GM18507 (cell line): Measurements from ENCODE around the gene GNG2.

Source experiments
- DNase-seq: peaks from one replicate; pipeline ENCODE4 v3.0.0; 2011; ENCODE audit warnings: low read depth; ENCODE audit not compliant: insufficient read length; ENCODE audit errors: extremely low spot score
- FAIRE-seq: peaks from 2 replicates; lab custom pipeline; 2011; peaks lifted over from hg19 to GRCh38; lab: Jason Lieb, UNC

The GNG2 gene

GRCh38 chr14:51978681-51979085 is 118.3 kb downstream of the GNG2 start:
- FAIRE-seq (no peak), DNase-seq (no peak)

GRCh38 chr14:51979088-51979709 is 118.8 kb downstream of the GNG2 start:
- peak; percentile 89 for FAIRE-seq
- no peak for DNase-seq

GRCh38 chr14:51981218-51981854 is 120.9 kb downstream of the GNG2 start:
- DNase-seq, result no peak
- FAIRE-seq, result peak; percentile 46

GRCh38 chr14:51988221-51988620 is 127.8 kb downstream of the GNG2 start:
- DNase-seq, result no peak
- FAIRE-seq, result no peak

GRCh38 chr14:51989293-51990234 is 129.2 kb downstream of the GNG2 start, which contains the start of gene RTRAF:
RTRAF (plus strand) TSS chr14:51989546; CDS start chr14:51989640, 94 bp downstream.
- peak; percentile 85 for DNase-seq
- peak; percentile 96 for FAIRE-seq

- no peak for DNase-seq
These were observed 130.1 kb downstream of the GNG2 start for GRCh38 chr14:51990488-51990887.

GRCh38 chr14:51993285-51993920 is 133.0 kb downstream of the GNG2 start:
- FAIRE-seq, result peak; percentile 72
- no peak for DNase-seq

More at GRCh38 chr14:51990488-51990887, 130.1 kb downstream of the GNG2 start:
- peak; percentile 18 for FAIRE-seq

- DNase-seq, result no peak
These were observed 135.8 kb downstream of the GNG2 start for GRCh38 chr14:51996148-51996746.

GRCh38 chr14:51998348-51998747 is 137.9 kb downstream of the GNG2 start:
- FAIRE-seq (peak; percentile 38), DNase-seq (no peak)

More at GRCh38 chr14:51996148-51996746, 135.8 kb downstream of the GNG2 start:
- peak; percentile 73 for FAIRE-seq

- DNase-seq (no peak), FAIRE-seq (no peak)
These were observed 138.7 kb downstream of the GNG2 start for GRCh38 chr14:51999084-51999483.

- FAIRE-seq, result peak; percentile 9
These were observed 139.7 kb downstream of the GNG2 start for GRCh38 chr14:52000019-52000582.

GRCh38 chr14:52000696-52001095 is 140.3 kb downstream of the GNG2 start:
- DNase-seq (no peak), FAIRE-seq (no peak)

More at GRCh38 chr14:52000019-52000582, 139.7 kb downstream of the GNG2 start:
- DNase-seq, result no peak

- DNase-seq, result no peak
- no peak for FAIRE-seq
These were observed 142.1 kb downstream of the GNG2 start for GRCh38 chr14:52002542-52002941.

GRCh38 chr14:52003324-52003723 is 142.9 kb downstream of the GNG2 start:
- FAIRE-seq (no peak), DNase-seq (no peak)

GRCh38 chr14:52005625-52006024 is 145.2 kb downstream of the GNG2 start:
- no peak for FAIRE-seq
- no peak for DNase-seq

GRCh38 chr14:52006361-52006760 is 145.9 kb downstream of the GNG2 start:
- DNase-seq (no peak), FAIRE-seq (peak; percentile 31)

- DNase-seq (no peak), FAIRE-seq (no peak)
These were observed 146.8 kb downstream of the GNG2 start for GRCh38 chr14:52007211-52007610.

- DNase-seq (no peak), FAIRE-seq (no peak)
These were observed 147.2 kb downstream of the GNG2 start for GRCh38 chr14:52007637-52008036.

- DNase-seq (no peak), FAIRE-seq (no peak)
These were observed 147.7 kb downstream of the GNG2 start for GRCh38 chr14:52008136-52008535.
